Naive thymus-derived CD8-positive, alpha-beta T cell (primary cell): ENCODE results near the gene ZNF521. TPM values are rescaled to one million over a fixed set of nuclear protein-coding genes. Genes with fewer than 3 reads are reported as not detected.

Experiments used
- ATAC-seq, 2 donors: fragments of 150-1000 bp; cut with Tn5 transposase in 1 of 2; sonication (Bioruptor Pico), chemical (Tn5 transposase) in 1 of 2; 1 replicate in 1 of 2; 2 replicates in 1 of 2; pipeline ENCODE4 v1.10.0; 2021; ENCODE audit warnings: mild to moderate bottlenecking in 2 of 2, moderate library complexity in 2 of 2
- POLR2A ChIA-PET: fragments of 350-600 bp; sonication (Branson Sonifier 250); formaldehyde crosslinking; loops from one replicate; lab custom pipeline; 2021; ENCODE audit warnings: antibody characterized with exemption; lab: Charles Lee
- DNase-seq, 10 donors: peaks; one replicate each; pipeline versions ENCODE4 v3.0.0 to v3.0.0-alpha.2; 2020 to 2022
- H3K27ac Mint-ChIP-seq, 10 donors: one replicate each; pipeline ENCODE4 v1.8.0; 2020 to 2022; ENCODE audit warnings: mild to moderate bottlenecking in 10 of 10, mixed read lengths in 10 of 10, moderate library complexity in 4 of 10, inconsistent platforms in 1 of 10
- H3K27me3 Mint-ChIP-seq, 5 donors: one replicate each; pipeline ENCODE4 v1.8.0; 2021 to 2022; ENCODE audit warnings: mixed read lengths in 5 of 5
- H3K36me3 Mint-ChIP-seq, 3 donors: one replicate each; pipeline ENCODE4 v1.8.0; 2020 to 2022; ENCODE audit warnings: mixed read lengths in 3 of 3, mild to moderate bottlenecking in 2 of 3, inconsistent platforms in 1 of 3
- H3K4me1 Mint-ChIP-seq, 4 donors: one replicate each; pipeline ENCODE4 v1.8.0; 2021 to 2022; ENCODE audit warnings: mixed read lengths in 4 of 4
- H3K4me3 Mint-ChIP-seq, 10 donors: one replicate each; pipeline ENCODE4 v1.8.0; 2020 to 2022; ENCODE audit warnings: mild to moderate bottlenecking in 10 of 10, mixed read lengths in 10 of 10, moderate library complexity in 6 of 10, inconsistent platforms in 1 of 10
- H3K9me3 Mint-ChIP-seq, 9 donors: one replicate each; pipeline ENCODE4 v1.8.0; 2020 to 2022; ENCODE audit warnings: mixed read lengths in 9 of 9, mild to moderate bottlenecking in 3 of 9, inconsistent platforms in 1 of 9, moderate library complexity in 1 of 9
- polyA plus RNA-seq, 3 donors: library from polyadenylated mRNA; unstranded; fragments of 300-500 nt; fragmentation: Illumina TruSeq; gene quantifications; one replicate each; pipeline ENCODE4 v1.2.3, GENCODE V29; 2021
- total RNA-seq, 8 experiments: library from RNA in 2 of 8; stranded (reverse) in 2 of 8; gene quantifications; one replicate each; pipeline ENCODE4 v1.2.3 and lab custom pipeline; 2021 to 2026

ZNF521 gene
- total and polyA plus RNA-seq, 5 experiments from 2014 or later: 0.62 TPM; not detected in 4

- H3K27me3 Mint-ChIP-seq: peaks cover 3 to 10% (median 4%) of the 10 kb centered on the region in 5 donors
- no peaks in the 10 kb centered on the region for H3K9me3 Mint-ChIP-seq
- H3K4me3 Mint-ChIP-seq: no peak overlapping the region
- H3K4me1 Mint-ChIP-seq: no peaks in the 10 kb centered on the region
- no peak for DNase-seq
- H3K36me3 Mint-ChIP-seq: no peaks in the 10 kb centered on the region
- ATAC-seq: no peak
- POLR2A ChIA-PET: no interaction called here
- H3K27ac Mint-ChIP-seq: no peak overlapping the region
Observed at GRCh38 chr18:25177631-25178030, 174.3 kb downstream of the ZNF521 start.

- DNase-seq: no peak
- Mint-ChIP-seq H3K4me3 (no peak overlapping the region), H3K4me1 (no peaks in the 10 kb centered on the region), H3K9me3 (no peaks in the 10 kb centered on the region), H3K27ac (no peak overlapping the region), H3K27me3 (peaks cover 0 to 10% (median 4%) of the 10 kb centered on the region in 5 donors), H3K36me3 (no peaks in the 10 kb centered on the region)
- POLR2A ChIA-PET: no interaction called here
- ATAC-seq: no peak
Observed at GRCh38 chr18:25176518-25177042, 175.4 kb downstream of the ZNF521 start.

GRCh38 chr18:25175558-25176517 is 176.1 kb downstream of the ZNF521 start:
- POLR2A ChIA-PET: no interaction called here
- DNase-seq (no peak), ATAC-seq (no peak)
- H3K27me3 Mint-ChIP-seq: peaks cover 0 to 10% (median 3%) of the 10 kb centered on the region in 5 donors
- no peaks in the 10 kb centered on the region for H3K4me1 Mint-ChIP-seq
- H3K4me3 Mint-ChIP-seq: no peak overlapping the region
- no peak overlapping the region for H3K27ac Mint-ChIP-seq
- H3K36me3 Mint-ChIP-seq: no peaks in the 10 kb centered on the region
- H3K9me3 Mint-ChIP-seq: no peaks in the 10 kb centered on the region

GRCh38 chr18:25174324-25174723 is 177.6 kb downstream of the ZNF521 start:
- H3K4me1 Mint-ChIP-seq: no peaks in the 10 kb centered on the region
- H3K27me3 Mint-ChIP-seq: peaks cover 0 to 7% (median 3%) of the 10 kb centered on the region in 5 donors
- H3K9me3 Mint-ChIP-seq: no peaks in the 10 kb centered on the region
- POLR2A ChIA-PET: no interaction called here
- ATAC-seq: no peak
- no peak for DNase-seq
- H3K27ac Mint-ChIP-seq: no peak overlapping the region
- H3K4me3 Mint-ChIP-seq: no peak overlapping the region
- no peaks in the 10 kb centered on the region for H3K36me3 Mint-ChIP-seq

- Mint-ChIP-seq H3K4me3 (no peak overlapping the region), H3K27me3 (no peaks in the 10 kb centered on the region), H3K9me3 (no peaks in the 10 kb centered on the region), H3K4me1 (no peaks in the 10 kb centered on the region), H3K36me3 (no peaks in the 10 kb centered on the region), H3K27ac (no peak overlapping the region)
- POLR2A ChIA-PET: no interaction called here
- ATAC-seq: no peak
- DNase-seq: no peak
Observed at GRCh38 chr18:25171334-25171733, 180.6 kb downstream of the ZNF521 start.

GRCh38 chr18:25170402-25170801 is 181.6 kb downstream of the ZNF521 start:
- Mint-ChIP-seq H3K36me3 (no peaks in the 10 kb centered on the region), H3K4me1 (peaks cover 0 to 8% (median 3%) of the 10 kb centered on the region in 4 donors), H3K9me3 (no peaks in the 10 kb centered on the region), H3K4me3 (no peak overlapping the region), H3K27ac (no peak overlapping the region), H3K27me3 (no peaks in the 10 kb centered on the region)
- POLR2A ChIA-PET: no interaction called here
- no peak for DNase-seq
- no peak for ATAC-seq

- Mint-ChIP-seq H3K4me1 (peaks cover 0 to 14% (median 9%) of the 10 kb centered on the region in 4 donors), H3K27ac (no peak overlapping the region), H3K4me3 (no peak overlapping the region), H3K36me3 (no peaks in the 10 kb centered on the region), H3K27me3 (no peaks in the 10 kb centered on the region), H3K9me3 (no peaks in the 10 kb centered on the region)
- POLR2A ChIA-PET: no interaction called here
- no peak for ATAC-seq
- no peak for DNase-seq
Observed at GRCh38 chr18:25169701-25170100, 182.3 kb downstream of the ZNF521 start.

GRCh38 chr18:25167612-25168410 is 184.2 kb downstream of the ZNF521 start:
- POLR2A ChIA-PET: no interaction called here
- H3K4me1 Mint-ChIP-seq: peaks cover 9 to 32% (median 24%) of the 10 kb centered on the region in 4 donors
- peaks cover 0 to 6% (median 0%) of the 10 kb centered on the region in 5 donors for H3K27me3 Mint-ChIP-seq
- DNase-seq: no peak
- no peak overlapping the region for H3K27ac Mint-ChIP-seq
- no peaks in the 10 kb centered on the region for H3K36me3 Mint-ChIP-seq
- H3K9me3 Mint-ChIP-seq: no peaks in the 10 kb centered on the region
- H3K4me3 Mint-ChIP-seq: no peak overlapping the region
- no peak for ATAC-seq

GRCh38 chr18:25166113-25166512 is 185.9 kb downstream of the ZNF521 start:
- no peak overlapping the region for H3K27ac Mint-ChIP-seq
- no peak for ATAC-seq
- peaks cover 9 to 32% (median 24%) of the 10 kb centered on the region in 4 donors for H3K4me1 Mint-ChIP-seq
- H3K27me3 Mint-ChIP-seq: peaks cover 0 to 6% (median 0%) of the 10 kb centered on the region in 5 donors
- POLR2A ChIA-PET: no interaction called here
- DNase-seq: no peak
- no peaks in the 10 kb centered on the region for H3K36me3 Mint-ChIP-seq
- no peaks in the 10 kb centered on the region for H3K9me3 Mint-ChIP-seq
- no peak overlapping the region for H3K4me3 Mint-ChIP-seq

GRCh38 chr18:25164848-25165811 is 186.8 kb downstream of the ZNF521 start:
- H3K4me1 Mint-ChIP-seq: peaks cover 9 to 32% (median 24%) of the 10 kb centered on the region in 4 donors
- ATAC-seq (peak; percentile 28 to 53), DNase-seq (peak in 1 of 10 donors; percentile 1)
- H3K4me3 Mint-ChIP-seq: peak overlapping the region; percentile 65 to 87 (median 76)
- H3K27me3 Mint-ChIP-seq: peaks cover 0 to 6% (median 0%) of the 10 kb centered on the region in 5 donors
- H3K36me3 Mint-ChIP-seq: no peaks in the 10 kb centered on the region
- POLR2A ChIA-PET: no interaction called here
- peak overlapping the region in 5 of 10 donors; percentile 12 to 89 (median 48) for H3K27ac Mint-ChIP-seq
- H3K9me3 Mint-ChIP-seq: no peaks in the 10 kb centered on the region

- no peaks in the 10 kb centered on the region for H3K36me3 Mint-ChIP-seq
- no peaks in the 10 kb centered on the region for H3K9me3 Mint-ChIP-seq
Observed at GRCh38 chr18:25164211-25164847, 187.6 kb downstream of the ZNF521 start.

More at GRCh38 chr18:25164211-25164847, 187.6 kb downstream of the ZNF521 start:
- POLR2A ChIA-PET: no interaction called here
- Mint-ChIP-seq H3K27me3 (peaks cover 0 to 6% (median 0%) of the 10 kb centered on the region in 5 donors), H3K27ac (peak overlapping the region in 4 of 10 donors; percentile 12 to 89 (median 58)), H3K4me3 (peak overlapping the region; percentile 65 to 87 (median 76)), H3K4me1 (peaks cover 9 to 32% (median 24%) of the 10 kb centered on the region in 4 donors)
- ATAC-seq: no peak
- DNase-seq: no peak
